GM12892 (cell line): ENCODE results near the gene TNK2.
"Not testable (repeated sequence)": the region's sequence is repeated elsewhere in the genome, so short reads cannot be mapped to it uniquely, and the experiment has no call there.

Experiments used
- DNase-seq: peaks from one replicate; pipeline ENCODE4 v3.0.0; 2011; ENCODE audit not compliant: insufficient read length
- FAIRE-seq: peaks from 2 replicates; lab custom pipeline; 2011; peaks lifted over from hg19 to GRCh38; lab: Jason Lieb, UNC
- POLR2A ChIP-seq: IDR thresholded peaks from 2 replicates; pipeline ENCODE4 v1.6.1; 2011; ENCODE audit warnings: low read depth, low read length, control low read depth
- POLR2AphosphoS5 ChIP-seq: IDR thresholded peaks from 2 replicates; pipeline ENCODE4 v1.6.1; 2011; ENCODE audit warnings: low read depth, low read length, control low read depth
- TAF1 ChIP-seq: IDR thresholded peaks from 2 replicates; pipeline ENCODE4 v1.6.1; 2011; ENCODE audit warnings: low read depth, mild to moderate bottlenecking, control low read depth, low read length, borderline replicate concordance

The TNK2 gene

DNA sequence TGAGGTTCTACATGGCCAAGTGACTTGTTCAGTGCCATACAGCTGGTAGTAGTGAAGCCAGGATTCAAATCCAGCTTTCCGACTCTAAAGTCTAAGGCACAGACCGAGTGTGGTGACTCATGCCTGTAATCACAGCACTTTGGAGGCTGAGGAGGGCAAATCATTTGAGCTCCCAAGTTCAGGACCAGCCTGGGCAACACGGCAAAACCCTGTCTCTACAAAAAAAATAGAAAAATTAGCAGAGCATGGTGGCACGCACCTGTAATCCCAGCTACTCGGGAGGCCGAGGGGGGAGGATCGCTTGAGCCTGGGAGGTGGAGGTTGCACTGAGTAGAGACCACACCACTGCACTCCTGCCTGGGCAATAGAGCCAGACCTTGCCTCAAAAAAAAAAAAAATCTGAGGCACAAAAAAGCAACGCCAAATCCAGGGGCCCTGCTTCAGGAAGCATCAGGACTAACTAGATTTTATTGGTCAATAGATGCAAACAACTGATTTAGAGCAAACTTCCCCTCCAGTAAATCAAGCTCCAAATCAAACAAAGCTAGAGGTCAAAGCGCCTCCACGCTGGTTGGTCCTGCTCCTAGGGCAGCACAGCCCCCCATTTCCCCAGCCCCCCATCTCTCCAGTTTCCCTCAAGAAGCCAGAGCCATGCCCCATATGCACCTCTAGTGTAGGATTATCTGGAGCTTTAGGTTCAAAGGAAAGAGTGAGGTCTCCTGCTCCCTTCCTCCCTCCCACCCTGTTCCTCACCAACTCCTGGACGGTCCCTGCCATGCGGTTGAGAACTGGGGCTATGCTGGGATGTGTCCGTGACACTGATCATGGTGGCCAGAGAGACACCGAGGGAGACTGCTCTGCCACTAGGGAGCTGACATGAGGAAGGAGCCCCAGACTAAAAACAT is 2.9 kb upstream of the TNK2 start:
- DNase-seq (no peak), FAIRE-seq (no peak)
- TF ChIP-seq TAF1: no peak
- no peak for TF ChIP-seq POLR2AphosphoS5
- TF ChIP-seq POLR2A: no peak

DNA sequence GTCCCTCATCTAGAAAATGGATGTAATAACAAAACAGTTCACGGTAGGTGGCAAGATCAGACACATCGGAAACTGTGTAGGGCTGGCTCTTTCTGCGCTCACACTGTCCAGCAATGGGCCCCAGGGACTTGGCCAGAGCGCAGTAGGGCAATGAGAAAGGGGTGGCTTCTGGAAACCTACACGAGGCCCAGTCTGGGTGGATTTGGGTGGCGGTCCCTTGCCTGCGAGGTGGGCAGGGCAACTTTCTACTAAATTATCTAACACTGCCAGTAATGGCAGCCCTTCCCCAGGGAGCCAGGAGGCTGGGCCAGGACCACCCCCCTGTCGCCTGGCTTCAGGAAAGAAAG is 2.1 kb upstream of the TNK2 start:
- FAIRE-seq: no peak
- TF ChIP-seq TAF1 (no peak), POLR2A (no peak), POLR2AphosphoS5 (no peak)

DNA sequence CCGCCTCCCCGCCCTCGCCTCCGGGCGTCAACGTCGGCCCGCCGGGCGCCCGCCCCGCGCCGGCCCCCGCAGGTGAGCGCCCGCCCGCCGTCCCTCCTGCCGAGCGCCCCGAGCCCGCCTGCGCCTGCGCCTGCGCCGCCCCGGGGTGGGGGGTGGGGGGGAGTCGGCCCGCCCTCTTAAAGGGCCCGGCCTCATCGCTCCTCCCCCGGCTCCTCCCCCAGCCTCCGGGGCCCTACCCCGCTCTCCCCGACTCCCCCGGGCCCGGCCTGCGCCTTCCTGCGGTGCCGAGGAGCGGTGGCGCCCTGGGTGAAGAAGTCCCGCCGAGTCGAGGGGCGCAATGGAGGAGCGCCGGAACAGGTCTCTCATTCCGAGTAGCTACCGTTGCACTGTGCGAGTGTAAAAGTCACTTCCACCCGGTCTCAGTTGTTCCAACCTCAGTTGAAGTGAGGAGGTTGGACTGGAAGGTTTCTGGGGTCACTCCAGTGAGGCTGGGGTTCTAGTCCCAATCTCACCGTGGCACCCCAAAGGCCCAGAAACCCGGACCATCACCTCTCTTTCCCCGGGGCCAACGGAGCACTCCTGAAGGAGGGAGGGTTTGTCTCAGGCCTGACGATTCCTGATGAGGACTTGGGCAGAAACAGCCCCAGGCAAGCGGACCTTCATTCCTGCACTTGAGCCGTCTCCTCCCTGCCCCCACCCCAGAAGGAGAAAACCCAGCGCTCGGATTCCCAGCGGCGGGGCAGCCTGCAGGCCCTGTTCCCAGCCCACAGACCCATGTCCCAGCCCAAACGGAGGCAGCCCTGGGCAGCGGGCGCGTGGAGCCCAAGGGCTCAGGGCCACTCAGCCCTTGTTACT is 1.5 kb upstream of the TNK2 start:
- FAIRE-seq: peak; percentile 84
- TF ChIP-seq POLR2A (peak; percentile 39; the same call in 1 of the 2 replicates), POLR2AphosphoS5 (no peak), TAF1 (no peak)
- DNase-seq: peak; percentile 99

More for the DNA sequence above, 2.1 kb upstream of the TNK2 start:
- DNase-seq: no peak

DNA sequence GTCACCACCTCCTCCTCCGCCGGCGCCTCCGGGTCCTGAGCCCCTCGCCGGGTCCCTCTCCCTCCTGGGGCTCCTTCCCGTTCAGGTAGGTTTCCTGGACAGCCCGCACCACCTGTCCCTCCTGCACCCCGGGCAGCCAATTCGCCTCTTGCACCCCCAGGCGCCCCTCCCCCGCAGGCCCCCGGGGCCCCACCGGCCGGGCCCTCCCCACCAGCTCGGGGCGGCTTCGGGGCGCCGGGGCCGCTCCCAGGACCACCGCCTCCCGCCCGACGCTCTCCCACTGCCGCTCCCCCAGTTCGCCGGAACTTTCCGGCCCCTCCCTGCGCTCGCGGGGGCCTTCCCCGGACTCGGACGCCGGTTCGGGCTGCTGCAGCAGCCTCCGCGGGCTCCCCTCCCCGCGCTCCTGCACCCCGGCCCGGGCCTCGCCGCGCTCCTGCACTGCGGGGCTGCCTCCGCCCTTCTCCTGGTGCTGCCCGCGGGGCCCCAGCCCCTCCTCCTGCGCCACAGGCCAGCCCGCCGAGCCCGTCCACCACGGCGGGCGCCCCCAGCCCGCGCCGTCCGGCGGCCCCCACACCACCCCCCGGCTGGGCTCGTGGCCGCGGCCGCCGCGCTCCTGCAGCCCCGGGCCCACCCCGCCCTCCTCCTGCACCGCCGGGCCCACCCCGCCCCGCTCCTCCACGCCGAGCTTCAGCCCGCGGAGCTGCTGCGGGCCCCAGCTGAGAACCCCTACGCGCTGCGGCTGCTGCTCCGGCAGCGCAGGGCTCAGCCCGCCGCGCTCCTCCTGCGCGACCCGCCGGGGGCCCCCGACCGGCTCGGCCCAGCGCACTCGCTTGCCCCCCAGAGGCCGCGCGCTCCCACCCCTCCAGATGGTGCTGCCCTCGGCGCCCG is 587 bp upstream of the TNK2 start:
- DNase-seq (no peak), FAIRE-seq (no peak)
- TF ChIP-seq POLR2A (no peak), TAF1 (no peak), POLR2AphosphoS5 (no peak)

DNA sequence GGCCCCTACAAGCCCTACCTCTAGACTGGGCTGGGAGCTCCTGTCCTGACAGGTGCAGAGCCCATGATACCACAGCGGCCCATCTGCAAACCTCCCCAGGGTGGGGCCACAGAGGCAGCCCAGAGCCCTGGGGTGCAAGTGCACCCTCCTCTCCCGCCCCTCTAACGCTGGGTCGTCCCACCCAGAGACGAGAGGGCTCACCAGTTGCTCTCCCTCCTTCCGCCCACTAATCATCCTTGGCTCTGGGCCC is 742 bp downstream of the TNK2 start:
- no peak for DNase-seq
- TF ChIP-seq POLR2A (no peak), TAF1 (no peak), POLR2AphosphoS5 (no peak)
- FAIRE-seq: no peak

DNA sequence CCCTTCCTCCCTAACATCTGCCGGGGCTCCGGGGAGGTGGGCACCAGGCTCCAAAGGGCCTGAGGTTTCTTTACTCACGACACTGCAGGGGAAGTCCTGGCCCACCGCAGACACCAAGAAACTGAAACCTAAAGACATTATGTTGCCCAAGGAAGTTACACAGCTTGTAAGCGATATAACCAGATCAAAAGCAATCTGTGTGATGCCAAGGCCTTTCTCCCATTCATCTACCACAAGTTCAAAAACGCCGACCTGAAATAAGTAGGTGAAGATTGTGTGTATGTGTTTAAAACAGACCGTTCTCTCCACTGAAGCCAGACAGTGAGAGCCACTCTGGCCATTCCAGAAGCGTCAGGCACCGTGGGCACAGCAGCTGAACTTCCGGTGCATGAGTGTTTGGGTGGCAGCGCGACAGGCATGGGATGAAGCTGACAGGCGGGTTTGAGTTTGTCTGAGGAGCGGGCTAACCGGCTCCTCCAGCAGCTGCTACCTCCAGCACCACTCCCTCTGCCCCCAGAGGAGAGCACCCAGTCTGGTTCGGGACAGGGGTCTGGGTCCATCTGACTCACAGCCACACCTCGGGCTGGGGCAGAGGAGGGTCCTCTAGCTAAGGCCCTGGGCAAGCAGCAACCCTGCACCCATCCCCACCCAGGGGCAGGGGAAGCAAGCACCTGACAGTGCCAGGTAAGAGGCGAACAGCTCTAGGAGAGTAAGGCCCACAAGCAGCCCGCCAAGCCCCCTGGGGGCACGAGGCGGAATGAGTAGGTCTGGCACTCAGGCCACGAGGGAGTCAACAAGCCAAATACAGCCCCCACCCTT is 1.3 kb downstream of the TNK2 start:
- peak; percentile 41; the same call in 1 of the 2 replicates for TF ChIP-seq POLR2AphosphoS5
- TF ChIP-seq TAF1: no peak
- peak; percentile 59 for TF ChIP-seq POLR2A
- no peak for DNase-seq
- FAIRE-seq: peak; percentile 89

DNA sequence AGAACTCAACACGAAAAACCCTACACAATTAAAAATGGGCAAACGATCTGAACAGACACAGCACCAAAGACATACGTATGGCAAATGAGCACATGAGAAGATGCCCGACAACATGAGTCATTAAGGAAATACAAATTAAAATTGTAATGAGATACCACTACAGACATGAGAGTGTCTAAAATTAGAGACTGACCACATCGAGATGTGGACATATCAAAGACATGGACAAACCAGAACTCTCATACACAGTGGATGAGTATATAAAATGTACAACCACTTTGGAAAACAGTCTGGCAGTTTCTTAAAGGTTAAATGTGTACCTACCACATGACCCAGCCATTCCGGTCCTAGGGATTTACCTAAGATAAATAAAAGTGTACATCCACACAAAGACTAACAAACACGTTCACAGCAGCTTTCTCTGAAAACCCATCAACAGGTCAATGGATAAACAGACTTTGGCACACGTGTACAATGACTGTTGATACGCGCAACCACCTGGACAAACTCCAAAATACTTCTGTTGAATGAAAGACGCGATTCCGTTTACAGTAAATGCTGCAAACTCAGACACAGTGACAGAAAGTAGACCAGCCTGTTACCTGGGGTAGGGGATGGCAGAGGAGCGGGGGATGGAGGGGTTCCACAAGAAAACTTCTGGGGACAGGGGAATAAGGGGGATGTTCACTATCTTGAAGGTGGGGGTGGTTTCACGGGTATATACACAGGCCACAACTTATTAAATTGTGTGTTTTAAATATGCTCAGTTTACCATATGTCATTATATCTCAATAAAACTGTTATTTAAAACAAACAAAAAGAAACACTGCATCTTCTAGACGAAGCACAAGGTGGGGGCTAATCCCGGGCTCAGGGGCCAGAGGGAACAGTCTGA is 2.1 kb downstream of the TNK2 start:
- no peak for TF ChIP-seq POLR2AphosphoS5
- TF ChIP-seq POLR2A: no peak
- no peak for TF ChIP-seq TAF1
- DNase-seq: no peak
- no peak for FAIRE-seq

DNA sequence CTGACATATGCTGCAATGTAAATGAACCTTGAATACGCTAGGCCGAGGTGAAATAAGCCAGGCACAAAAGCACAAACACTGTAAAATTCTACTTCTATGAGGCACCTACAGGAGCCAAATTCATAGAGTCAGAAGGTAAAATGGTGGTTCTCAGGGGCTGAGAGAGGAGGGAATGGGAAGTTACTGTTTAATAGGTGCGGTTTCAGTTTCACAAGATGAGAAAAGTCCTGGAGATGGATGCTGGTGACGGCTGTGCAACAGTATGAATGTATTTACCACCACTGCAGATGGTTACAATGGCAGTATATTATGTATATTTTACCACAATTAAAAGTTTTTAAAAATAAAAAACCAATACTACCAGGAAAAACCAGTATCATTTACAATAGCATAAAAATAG is 4.0 kb downstream of the TNK2 start:
- TF ChIP-seq POLR2AphosphoS5: no peak
- TF ChIP-seq POLR2A: no peak
- no peak for TF ChIP-seq TAF1
- no peak for FAIRE-seq
- no peak for DNase-seq

DNA sequence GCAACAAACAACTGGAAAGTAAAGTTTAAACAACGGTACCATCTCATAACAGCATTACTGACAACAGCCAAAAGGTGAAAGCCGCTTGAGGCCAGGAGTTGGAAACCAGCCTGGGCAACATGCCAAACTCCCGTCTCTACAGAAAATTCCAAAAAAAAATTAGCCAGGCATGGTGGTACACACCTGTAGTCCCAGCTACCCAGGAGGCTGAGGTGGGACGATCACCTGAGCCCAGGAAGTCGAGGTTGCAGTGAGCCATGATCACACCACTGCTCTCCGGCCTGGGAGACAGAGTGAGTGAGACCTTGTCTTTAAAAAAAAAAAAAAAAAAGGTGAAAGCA is 4.4 kb downstream of the TNK2 start:
- no peak for FAIRE-seq
- TF ChIP-seq POLR2A: no peak
- TF ChIP-seq TAF1: no peak
- no peak for DNase-seq

DNA sequence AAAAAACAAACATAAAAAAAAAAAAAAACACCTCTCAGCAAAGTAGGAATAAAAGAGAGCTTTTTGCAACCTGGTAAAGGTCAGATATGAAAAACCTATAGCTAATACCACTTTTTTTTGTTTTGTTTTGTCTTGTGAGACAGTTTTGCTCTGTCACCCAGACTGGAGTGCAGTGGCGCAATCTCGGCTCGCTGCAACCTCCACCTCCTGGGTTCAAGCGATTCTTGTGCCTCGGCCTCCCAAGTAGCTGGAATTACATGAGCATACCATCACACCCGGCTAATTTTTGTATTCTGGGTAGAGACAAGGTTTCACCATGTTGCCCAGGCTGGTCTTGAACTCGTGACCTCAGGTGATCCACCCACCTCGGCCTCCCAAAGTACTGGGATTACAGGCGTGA is 5.7 kb downstream of the TNK2 start:
- FAIRE-seq, DNase-seq: not testable (repeated sequence)

DNA sequence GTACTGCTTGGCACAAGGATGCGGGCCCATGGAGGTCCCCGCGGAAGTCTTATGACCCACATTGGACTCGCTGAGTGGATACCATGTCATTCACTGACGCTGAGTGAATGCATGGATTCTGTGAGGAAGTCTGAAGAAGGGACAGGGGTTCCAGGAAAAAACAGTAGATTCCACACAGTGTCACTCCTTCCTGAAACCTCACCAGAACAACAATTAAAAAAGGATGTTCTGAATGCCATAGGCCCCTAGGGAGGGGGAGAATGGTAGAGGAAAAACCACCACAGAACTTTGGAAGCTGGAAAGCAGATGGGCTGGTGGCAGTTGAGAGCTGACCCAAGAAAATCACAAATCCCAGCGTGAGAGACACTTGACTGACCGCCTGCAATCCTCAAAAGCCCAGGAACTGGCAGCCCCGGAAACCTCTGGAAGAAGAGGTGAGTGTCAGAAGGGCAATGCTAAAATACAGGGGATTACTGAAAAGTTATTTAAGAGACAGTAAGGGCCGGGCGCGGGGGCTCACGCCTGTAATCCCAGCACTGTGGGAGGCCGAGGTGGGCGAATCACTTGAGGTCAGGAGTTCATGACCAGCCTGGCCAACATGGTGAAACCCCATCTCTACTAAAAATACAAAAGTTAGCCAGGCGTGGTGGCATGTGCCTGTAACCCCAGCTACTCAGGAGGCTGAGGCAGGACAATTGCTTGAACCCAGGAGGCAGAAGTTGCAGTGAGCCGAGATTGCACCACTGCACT is 6.3 kb downstream of the TNK2 start:
- DNase-seq, FAIRE-seq: not testable (repeated sequence)
